GM20000 (cell line): ENCODE measurements around the gene WNT2.

Experiments used
- DNase-seq: peaks from one replicate; pipeline ENCODE4 v3.0.0; 2012; ENCODE audit warnings: low spot score
- TF ChIP-seq, protein P1 (sequence below): IDR thresholded peaks from 2 replicates; pipeline ENCODE4 v1.5.1; 2012; ENCODE audit warnings: mild to moderate bottlenecking, control low read depth; ENCODE audit errors: extremely low read depth, missing control alignments

The WNT2 gene

DNA sequence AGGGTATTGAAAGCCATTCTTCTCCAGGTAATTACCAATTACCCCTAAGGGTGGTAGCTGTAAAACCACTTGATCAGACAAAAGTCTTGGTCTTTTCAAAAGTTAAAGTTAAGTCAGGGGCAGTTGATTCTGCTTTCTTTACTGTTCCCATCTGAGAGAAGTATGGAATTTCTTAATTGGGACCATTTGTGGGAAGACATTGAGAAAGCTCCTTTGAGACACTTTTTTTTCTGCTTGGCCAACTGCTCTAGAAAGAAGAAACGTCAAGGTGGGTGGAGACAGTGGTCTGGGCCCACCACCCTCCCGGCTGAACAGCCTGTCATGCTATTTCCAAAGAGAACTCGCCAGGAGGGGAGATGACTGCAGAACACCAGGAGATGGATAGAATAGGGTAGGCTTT is 45.3 kb downstream of the WNT2 start:
- TF ChIP-seq, protein P1, sequence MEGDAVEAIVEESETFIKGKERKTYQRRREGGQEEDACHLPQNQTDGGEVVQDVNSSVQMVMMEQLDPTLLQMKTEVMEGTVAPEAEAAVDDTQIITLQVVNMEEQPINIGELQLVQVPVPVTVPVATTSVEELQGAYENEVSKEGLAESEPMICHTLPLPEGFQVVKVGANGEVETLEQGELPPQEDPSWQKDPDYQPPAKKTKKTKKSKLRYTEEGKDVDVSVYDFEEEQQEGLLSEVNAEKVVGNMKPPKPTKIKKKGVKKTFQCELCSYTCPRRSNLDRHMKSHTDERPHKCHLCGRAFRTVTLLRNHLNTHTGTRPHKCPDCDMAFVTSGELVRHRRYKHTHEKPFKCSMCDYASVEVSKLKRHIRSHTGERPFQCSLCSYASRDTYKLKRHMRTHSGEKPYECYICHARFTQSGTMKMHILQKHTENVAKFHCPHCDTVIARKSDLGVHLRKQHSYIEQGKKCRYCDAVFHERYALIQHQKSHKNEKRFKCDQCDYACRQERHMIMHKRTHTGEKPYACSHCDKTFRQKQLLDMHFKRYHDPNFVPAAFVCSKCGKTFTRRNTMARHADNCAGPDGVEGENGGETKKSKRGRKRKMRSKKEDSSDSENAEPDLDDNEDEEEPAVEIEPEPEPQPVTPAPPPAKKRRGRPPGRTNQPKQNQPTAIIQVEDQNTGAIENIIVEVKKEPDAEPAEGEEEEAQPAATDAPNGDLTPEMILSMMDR, result no peak
- DNase-seq, result no peak

DNA sequence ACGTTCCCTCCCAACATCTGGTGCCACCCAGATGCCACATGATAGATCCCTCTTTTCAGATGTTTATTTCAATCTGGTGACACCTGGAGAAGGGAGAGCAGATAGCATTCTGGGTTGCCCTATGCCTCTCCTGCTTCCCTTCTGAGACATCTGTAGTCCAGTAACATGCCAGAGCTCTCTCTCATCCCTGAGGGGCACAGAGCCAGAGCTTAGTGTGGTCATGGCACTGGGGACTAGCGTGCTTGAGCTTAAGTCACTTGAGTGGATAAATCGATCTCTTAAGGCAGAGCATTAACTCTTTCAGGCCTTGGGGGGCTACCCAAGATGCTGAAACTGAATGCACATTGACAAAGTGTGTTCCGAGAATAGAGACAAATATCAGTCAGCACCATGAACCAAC is 47.9 kb downstream of the WNT2 start:
- TF ChIP-seq, protein P1, result no peak

DNA sequence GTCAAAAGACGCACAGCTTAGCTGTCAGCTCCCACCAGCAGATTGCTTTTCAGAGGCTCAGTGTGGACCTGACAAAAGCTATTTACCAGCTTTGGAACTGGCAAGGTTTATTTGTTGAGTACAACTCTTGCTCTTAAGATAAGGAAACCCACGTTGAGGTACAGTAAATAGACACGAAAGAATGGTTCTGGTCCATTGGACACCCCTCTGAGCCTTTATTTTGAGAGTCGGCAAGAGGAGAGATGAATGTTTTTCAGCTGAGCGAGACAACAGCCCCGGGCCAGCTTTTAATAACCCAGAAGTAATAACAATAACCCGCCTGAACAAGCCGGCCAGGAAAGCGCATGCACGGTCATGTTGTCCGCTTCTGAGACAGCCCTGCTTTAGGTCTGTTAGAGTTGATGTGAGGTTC is 49.0 kb downstream of the WNT2 start:
- no peak for DNase-seq
- TF ChIP-seq, protein P1, result no peak

More for the DNA sequence above, 47.9 kb downstream of the WNT2 start:
- DNase-seq, result no peak

DNA sequence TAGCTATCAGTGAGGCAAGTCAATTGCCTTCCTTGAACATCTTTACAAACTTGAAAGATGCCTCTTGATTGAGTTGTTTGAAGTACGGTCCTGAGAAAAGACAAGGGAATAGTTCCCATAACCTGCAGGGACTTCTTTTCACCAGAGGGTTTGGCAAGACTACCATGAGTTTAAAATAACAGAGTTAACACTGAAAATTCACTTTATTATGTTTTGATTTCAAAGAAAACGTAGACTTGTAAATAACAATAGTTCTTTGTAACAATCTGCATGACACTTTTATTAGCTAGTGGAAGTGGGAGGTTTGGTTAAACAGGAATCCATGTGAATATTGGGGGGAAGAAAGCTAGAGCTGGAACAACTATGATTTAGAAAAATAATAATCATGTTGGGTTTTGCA is 49.5 kb downstream of the WNT2 start:
- TF ChIP-seq, protein P1, result no peak
- DNase-seq, result no peak

DNA sequence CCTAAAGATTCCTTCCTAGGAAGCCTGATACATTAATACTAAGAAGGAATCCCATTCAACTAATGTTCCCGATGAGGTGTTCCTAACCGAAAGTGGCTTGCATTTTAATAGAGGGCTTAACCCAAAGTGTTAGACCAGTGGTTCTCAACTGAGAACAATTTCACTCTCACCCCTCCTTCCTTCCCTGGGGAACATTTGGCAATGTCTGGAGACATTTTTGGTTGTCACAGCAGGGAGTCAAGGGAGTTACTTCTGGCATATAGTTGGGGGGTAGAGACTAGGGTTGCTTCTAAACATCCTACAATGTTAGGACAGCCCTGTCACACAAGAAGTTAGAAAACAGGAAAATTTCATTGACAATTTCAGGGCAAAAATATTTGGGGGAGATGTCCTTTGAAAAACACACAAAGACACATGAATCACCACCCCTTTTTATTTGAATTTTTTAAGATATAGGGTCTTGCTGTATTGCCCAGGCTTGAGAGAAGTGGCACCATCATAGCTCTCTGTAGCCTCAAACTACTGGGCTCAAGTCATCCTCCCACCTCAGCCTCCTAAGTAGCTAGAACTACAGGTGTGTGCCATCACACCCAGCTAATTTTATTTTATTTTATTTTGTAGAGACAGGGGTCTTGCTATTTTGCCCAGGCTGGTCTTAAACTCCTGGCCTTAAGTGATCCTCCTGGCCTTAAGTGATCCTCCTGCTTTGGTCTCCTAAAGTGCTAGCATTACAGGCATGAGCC is 50.7 kb downstream of the WNT2 start:
- TF ChIP-seq, protein P1, result no peak
- no peak for DNase-seq

DNA sequence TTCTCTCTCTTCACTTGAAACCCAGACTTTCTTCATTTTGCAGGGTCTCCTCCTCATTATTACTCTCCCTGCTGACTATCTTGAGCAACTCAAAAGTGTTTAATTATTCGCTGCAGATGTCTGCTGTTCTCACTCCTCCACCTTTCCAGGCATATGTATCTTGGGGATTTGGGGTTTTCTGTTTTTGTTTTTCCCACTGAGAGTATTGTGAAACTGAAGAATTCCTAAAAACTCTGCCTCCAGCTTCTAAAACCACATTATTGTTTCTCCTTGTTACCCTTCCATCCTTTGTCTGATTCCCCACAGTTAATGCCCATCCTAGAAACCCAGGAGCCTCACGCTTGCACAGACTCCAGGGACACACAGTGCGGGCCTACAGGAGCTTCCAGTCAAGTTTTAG is 51.3 kb downstream of the WNT2 start:
- TF ChIP-seq, protein P1, result no peak
- DNase-seq, result no peak

DNA sequence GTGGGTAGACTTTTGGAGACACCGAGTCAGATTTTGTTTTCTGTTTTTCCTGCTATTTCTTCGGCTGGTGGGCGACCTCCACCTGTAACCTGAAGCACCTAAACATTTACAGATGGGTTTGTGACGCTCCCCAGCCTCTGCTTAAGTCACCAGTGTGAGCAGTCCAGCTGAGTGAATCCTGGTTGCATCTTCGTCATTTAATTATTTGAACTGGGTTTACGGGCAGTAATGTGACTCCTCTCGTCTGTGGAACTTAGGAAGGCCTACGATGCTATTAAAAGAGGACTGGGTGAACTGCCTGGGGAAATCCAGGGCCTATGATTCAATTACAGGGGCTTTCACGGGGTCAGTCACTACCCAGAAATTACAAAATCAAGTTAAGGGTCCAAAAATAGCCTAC is 52.5 kb downstream of the WNT2 start:
- no peak for DNase-seq
- TF ChIP-seq, protein P1, result no peak
